ENCODE measurements around the gene BAX. TPM values are rescaled to one million over a fixed set of nuclear protein-coding genes. Genes with fewer than 3 reads are reported as not detected.

The BAX gene
- total and polyA plus RNA-seq, 9 of the 15 experiments (the other 6 are each of a cell fraction or from before 2014, with no cell fraction given), result 3.2 to 95.4 (median 44.5) TPM

- POLR2A ChIA-PET, result interaction anchor here (0.6 to 3.7 kb wide), 7 partner anchors 10 to 79 kb away, joined by 3 to 29 read pairs (median 5); partner anchors contain the start of genes FTL and PPP1R15A
- Histone ChIP-seq H3K79me2 (ENCODE audit: control insufficient read depth, insufficient read depth, low read length) (peaks cover 12% of the 10 kb centered on the region), H3K4me3 (no peak overlapping the region), H3K27me3 (ENCODE audit: control insufficient read depth in 2 of 2, insufficient read depth in 2 of 2, low read length in 2 of 2) (no peaks in the 10 kb centered on the region), H3K4me1 (replicated peaks in 1 of 2; ENCODE audit: control insufficient read depth in 2 of 2, insufficient read depth in 2 of 2, low read length in 2 of 2) (peaks cover 31 to 46% of the 10 kb centered on the region in 2 experiments; a peak in 4 of 5 replicates), H3K9me1 (ENCODE audit: control insufficient read depth, insufficient read depth, low read length) (no peaks in the 10 kb centered on the region), H3K9me3 (replicated peaks; ENCODE audit: control insufficient read depth, insufficient read depth, low read depth, low read length) (peaks cover 11% of the 10 kb centered on the region), H4K20me1 (replicated peaks; ENCODE audit: control insufficient read depth, insufficient read depth, low read length) (no peaks in the 10 kb centered on the region), H3K36me3 (ENCODE audit: control insufficient read depth, insufficient read depth, low read length) (peaks cover 2% of the 10 kb centered on the region; the same call in 1 of the 3 replicates), H3K9ac (ENCODE audit: insufficient read depth in 1 of 2, low read depth in 2 of 2, low read length in 2 of 2) (peak overlapping the region in 1 of 2 experiments; percentile 45; a peak in 2 of 4 replicates), H3K4me2 (ENCODE audit: insufficient read depth, low read length) (peak overlapping the region; percentile 56), H3K27ac (ENCODE audit: extremely low read depth, low read depth, low read length) (peak overlapping the region; percentile 70), H2AFZ (ENCODE audit: low read depth, low read length) (peak overlapping the region; percentile 85)
- BruUV-seq (replicated peaks), result no TSS peak
- peak; percentile 23 for FAIRE-seq
- ATAC-seq, result peak; percentile 49
- CTCF ChIA-PET (ENCODE audit: low intra/inter-chr PET ratio), result no interaction called here
- peak in 2 of 4 experiments; percentile 44 to 52 for DNase-seq (ENCODE audit: extremely low read depth in 1 of 4, low spot score in 3 of 4)
- intact Hi-C loops (cut with micrococcal nuclease), result no loop called here
- WGBS (ENCODE audit: insufficient coverage, low coverage, missing lambda C conversion rate), result 13% methylated on average over 9 of the region's 9 CpGs
- in situ Hi-C loops (cut with MboI), result no loop called here
- 0 out of 2 replicates have a peak, but pooled peaks have one; percentile 46 for TF ChIP-seq ERF (CRISPR knock-in tag; IDR thresholded peaks at IDR 0.05)
- TF ChIP-seq MYBL2 (IDR thresholded peaks at IDR 0.05; ENCODE audit: low read depth), result no peak
- no peak for TF ChIP-seq MYBL2 (CRISPR knock-in tag; IDR thresholded peaks at IDR 0.05; ENCODE audit: borderline replicate concordance)
- TF ChIP-seq GABPA (tag; conservative IDR thresholded peaks at IDR 0.05; ENCODE audit: low read depth), result peak; percentile 49; the same call in 1 of the 2 replicates
- no peak for TF ChIP-seq ZEB2 (IDR thresholded peaks at IDR 0.05)
- TF ChIP-seq EP400 (IDR thresholded peaks at IDR 0.05), result 0 out of 2 replicates have a peak, but pooled peaks have one; percentile 17
- TF ChIP-seq GTF2F1 (IDR thresholded peaks at IDR 0.05; ENCODE audit: low read depth, low read length), result no peak
- TF ChIP-seq POLR2H (tag; IDR thresholded peaks at IDR 0.05; ENCODE audit: low read depth), result no peak
- TF ChIP-seq, protein P1, sequence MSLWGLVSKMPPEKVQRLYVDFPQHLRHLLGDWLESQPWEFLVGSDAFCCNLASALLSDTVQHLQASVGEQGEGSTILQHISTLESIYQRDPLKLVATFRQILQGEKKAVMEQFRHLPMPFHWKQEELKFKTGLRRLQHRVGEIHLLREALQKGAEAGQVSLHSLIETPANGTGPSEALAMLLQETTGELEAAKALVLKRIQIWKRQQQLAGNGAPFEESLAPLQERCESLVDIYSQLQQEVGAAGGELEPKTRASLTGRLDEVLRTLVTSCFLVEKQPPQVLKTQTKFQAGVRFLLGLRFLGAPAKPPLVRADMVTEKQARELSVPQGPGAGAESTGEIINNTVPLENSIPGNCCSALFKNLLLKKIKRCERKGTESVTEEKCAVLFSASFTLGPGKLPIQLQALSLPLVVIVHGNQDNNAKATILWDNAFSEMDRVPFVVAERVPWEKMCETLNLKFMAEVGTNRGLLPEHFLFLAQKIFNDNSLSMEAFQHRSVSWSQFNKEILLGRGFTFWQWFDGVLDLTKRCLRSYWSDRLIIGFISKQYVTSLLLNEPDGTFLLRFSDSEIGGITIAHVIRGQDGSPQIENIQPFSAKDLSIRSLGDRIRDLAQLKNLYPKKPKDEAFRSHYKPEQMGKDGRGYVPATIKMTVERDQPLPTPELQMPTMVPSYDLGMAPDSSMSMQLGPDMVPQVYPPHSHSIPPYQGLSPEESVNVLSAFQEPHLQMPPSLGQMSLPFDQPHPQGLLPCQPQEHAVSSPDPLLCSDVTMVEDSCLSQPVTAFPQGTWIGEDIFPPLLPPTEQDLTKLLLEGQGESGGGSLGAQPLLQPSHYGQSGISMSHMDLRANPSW (CRISPR knock-in tag; IDR thresholded peaks at IDR 0.05), result 0 out of 2 replicates have a peak, but pooled peaks have one; percentile 4
- no peak for TF ChIP-seq TCF3 (CRISPR knock-in tag; IDR thresholded peaks at IDR 0.05)
- peak; percentile 80; the same call in 1 of the 2 replicates for TF ChIP-seq BCOR (IDR thresholded peaks at IDR 0.05)
- TF ChIP-seq ZNF589 (CRISPR knock-in tag; IDR thresholded peaks at IDR 0.05; ENCODE audit: low read depth), result 0 out of 2 replicates have a peak, but pooled peaks have one; percentile 27
- no peak for TF ChIP-seq TRIM24 (IDR thresholded peaks at IDR 0.05)
- no peak for TF ChIP-seq LARP7 (IDR thresholded peaks at IDR 0.05)
- TF ChIP-seq, protein P2, sequence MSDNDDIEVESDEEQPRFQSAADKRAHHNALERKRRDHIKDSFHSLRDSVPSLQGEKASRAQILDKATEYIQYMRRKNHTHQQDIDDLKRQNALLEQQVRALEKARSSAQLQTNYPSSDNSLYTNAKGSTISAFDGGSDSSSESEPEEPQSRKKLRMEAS (CRISPR knock-in tag; IDR thresholded peaks at IDR 0.05), result peak; percentile 23; the same call in 1 of the 2 replicates
- TF ChIP-seq MTA2 (IDR thresholded peaks at IDR 0.05; ENCODE audit: low read depth), result no peak
- no peak for TF ChIP-seq CC2D1A (IDR thresholded peaks at IDR 0.05)
- no peak for TF ChIP-seq TAF7 (tag; IDR thresholded peaks at IDR 0.05)
- TF ChIP-seq PYGO2 (tag; IDR thresholded peaks at IDR 0.05), result no peak
- no peak for TF ChIP-seq CHD2 (IDR thresholded peaks at IDR 0.05; ENCODE audit: low read depth, low read length)
- peak in 1 of 2 experiments; percentile 7; a peak in 1 of 4 replicates for TF ChIP-seq RCOR1 (IDR thresholded peaks at IDR 0.05; ENCODE audit: borderline replicate concordance in 1 of 2, low read depth in 2 of 2, low read length in 2 of 2)
- peak; percentile 56; the same call in 1 of the 2 replicates for TF ChIP-seq SMARCA4 (IDR thresholded peaks at IDR 0.05)
- TF ChIP-seq DPF2 (IDR thresholded peaks at IDR 0.05), result peak; percentile 67
- TF ChIP-seq EP300 (IDR thresholded peaks at IDR 0.05; ENCODE audit: low read length), result peak; percentile 46; the same call in 1 of the 2 replicates
Measured at GRCh38 chr19:48950830-48951519, 3.7 kb upstream of the BAX start.
